H9 (cell line): ENCODE results near the gene CHURC1. TPM values are rescaled to one million over a fixed set of nuclear protein-coding genes. Genes with fewer than 3 reads are reported as not detected.

ENCODE experiments used
- DNase-seq: peaks from one replicate; pipeline ENCODE4 v3.0.0-alpha.2; 2017
- H2AFZ ChIP-seq: one replicate; pipeline ENCODE4 v1.6.1; 2013; ENCODE audit warnings: mild to moderate bottlenecking, low read length, control low read depth, moderate library complexity
- H2AK5ac ChIP-seq: 2 replicates; pipeline ENCODE4 v1.6.1; 2013; ENCODE audit warnings: low read length, control low read depth, mixed read lengths; ENCODE audit not compliant: insufficient read length
- H2BK120ac ChIP-seq: one replicate; pipeline ENCODE4 v1.6.1; 2013; ENCODE audit warnings: low read depth, mild to moderate bottlenecking, low read length, control low read depth, inconsistent platforms; ENCODE audit not compliant: poor library complexity, severe bottlenecking
- H2BK12ac ChIP-seq: 2 replicates; pipeline ENCODE4 v1.6.1; 2013; ENCODE audit warnings: low read length, control low read depth, mixed read lengths, low read depth; ENCODE audit not compliant: insufficient read length
- H2BK15ac ChIP-seq: 2 replicates; pipeline ENCODE4 v1.6.1; 2013; ENCODE audit warnings: low read depth, low read length, control low read depth
- H2BK20ac ChIP-seq: one replicate; pipeline ENCODE4 v1.6.1; 2013; ENCODE audit warnings: low read depth, mild to moderate bottlenecking, low read length, control low read depth, inconsistent platforms; ENCODE audit not compliant: poor library complexity, severe bottlenecking
- H2BK5ac ChIP-seq: 2 replicates; pipeline ENCODE4 v1.6.1; 2013; ENCODE audit warnings: low read length, control low read depth, mixed read lengths; ENCODE audit not compliant: insufficient read length
- H3K14ac ChIP-seq: 2 replicates; pipeline ENCODE4 v1.6.1; 2013; ENCODE audit warnings: low read length, control low read depth; ENCODE audit not compliant: insufficient read depth
- H3K18ac ChIP-seq: 2 replicates; pipeline ENCODE4 v1.6.1; 2013; ENCODE audit warnings: low read depth, mild to moderate bottlenecking, mixed read lengths, low read length, control low read depth; ENCODE audit not compliant: insufficient read length
- H3K23ac ChIP-seq: 2 replicates; pipeline ENCODE4 v1.6.1; 2013; ENCODE audit warnings: low read length, control low read depth, mixed read lengths, low read depth; ENCODE audit not compliant: insufficient read length
- H3K23me2 ChIP-seq: 2 replicates; pipeline ENCODE4 v1.6.1; 2013; ENCODE audit warnings: low read depth, mild to moderate bottlenecking, mixed read lengths, low read length, control low read depth; ENCODE audit not compliant: insufficient read length, poor library complexity, severe bottlenecking
- H3K27ac ChIP-seq: 2 replicates; pipeline ENCODE4 v1.5.1; 2013; ENCODE audit warnings: low read length, control low read depth, mixed read lengths, low read depth; ENCODE audit not compliant: insufficient read length
- H3K27me3 ChIP-seq: 2 replicates; pipeline ENCODE4 v1.6.1; 2013; ENCODE audit warnings: low read length, control low read depth, inconsistent platforms; ENCODE audit not compliant: insufficient read depth
- H3K4ac ChIP-seq: 2 replicates; pipeline ENCODE4 v1.6.1; 2013; ENCODE audit warnings: low read depth, mild to moderate bottlenecking, control low read depth, inconsistent platforms, low read length, moderate library complexity
- H3K4me1 ChIP-seq: 2 replicates; pipeline ENCODE4 v1.6.1; 2013; ENCODE audit warnings: low read length, control low read depth, inconsistent platforms; ENCODE audit not compliant: insufficient read depth
- H3K4me2 ChIP-seq: 2 replicates; pipeline ENCODE4 v1.6.1; 2013; ENCODE audit warnings: low read length, control low read depth, mixed read lengths; ENCODE audit not compliant: insufficient read length, insufficient read depth
- H3K56ac ChIP-seq: 2 replicates; pipeline ENCODE4 v1.6.1; 2013; ENCODE audit warnings: low read depth, mild to moderate bottlenecking, mixed read lengths, low read length, control low read depth; ENCODE audit not compliant: insufficient read length
- H3K79me1 ChIP-seq: 2 replicates; pipeline ENCODE4 v1.6.1; 2013; ENCODE audit warnings: low read depth, mild to moderate bottlenecking, moderate library complexity, low read length, control low read depth, inconsistent platforms; ENCODE audit not compliant: insufficient read depth, poor library complexity, severe bottlenecking
- H3K79me2 ChIP-seq: 2 replicates; pipeline ENCODE4 v1.6.1; 2013; ENCODE audit warnings: low read length, control low read depth, inconsistent platforms; ENCODE audit not compliant: insufficient read depth
- H3K9ac ChIP-seq: 2 replicates; pipeline ENCODE4 v1.6.1; 2013; ENCODE audit warnings: low read length, control low read depth, mixed read lengths; ENCODE audit not compliant: insufficient read length; ENCODE audit errors: extremely low read depth
- H3K9me3 ChIP-seq: one replicate; pipeline ENCODE4 v1.6.1; 2013; ENCODE audit warnings: low read depth, low read length, inconsistent platforms; ENCODE audit not compliant: control insufficient read depth
- H3T11ph ChIP-seq: one replicate; pipeline ENCODE4 v1.6.1; 2013; ENCODE audit warnings: mild to moderate bottlenecking, low read length, control low read depth, inconsistent platforms
- H4K20me1 ChIP-seq: one replicate; pipeline ENCODE4 v1.6.1; 2013; ENCODE audit not compliant: control insufficient read depth, insufficient read length, insufficient read depth
- H4K5ac ChIP-seq: 2 replicates; pipeline ENCODE4 v1.6.1; 2013; ENCODE audit warnings: low read depth, mild to moderate bottlenecking, mixed read lengths, low read length, control low read depth; ENCODE audit not compliant: insufficient read length
- H4K8ac ChIP-seq: replicated peaks from 2 replicates; pipeline ENCODE4 v1.6.1; 2013; ENCODE audit warnings: low read length, control low read depth, mixed read lengths, low read depth; ENCODE audit not compliant: insufficient read length
- H4K91ac ChIP-seq: 2 replicates; pipeline ENCODE4 v1.6.1; 2013; ENCODE audit warnings: low read depth, mild to moderate bottlenecking, moderate library complexity, mixed read lengths, low read length, control low read depth; ENCODE audit not compliant: insufficient read length
- H3K27ac Mint-ChIP-seq, 3 experiments: 2 replicates in 2 of 3; 3 replicates in 1 of 3; pipeline ENCODE4 v1.8.0; 2020 to 2021; ENCODE audit warnings: mixed read lengths in 3 of 3, mild to moderate bottlenecking in 1 of 3, moderate library complexity in 1 of 3
- H3K27me3 Mint-ChIP-seq: 2 replicates; pipeline ENCODE4 v1.8.0; 2021; ENCODE audit warnings: low read depth, mild to moderate bottlenecking, moderate library complexity, mixed read lengths
- H3K36me3 Mint-ChIP-seq, 3 experiments: 2 replicates in 2 of 3; 3 replicates in 1 of 3; pipeline ENCODE4 v1.8.0; 2020 to 2021; ENCODE audit warnings: low read depth in 3 of 3, mixed read lengths in 3 of 3; ENCODE audit not compliant: insufficient read depth in 1 of 3
- H3K4me1 Mint-ChIP-seq, 2 experiments: 2 replicates each; pipeline ENCODE4 v1.8.0; 2020; ENCODE audit warnings: mixed read lengths in 2 of 2
- H3K4me3 Mint-ChIP-seq, 2 experiments: 2 replicates in 1 of 2; 3 replicates in 1 of 2; pipeline ENCODE4 v1.8.0; 2020 to 2021; ENCODE audit warnings: mild to moderate bottlenecking in 2 of 2, mixed read lengths in 2 of 2, moderate library complexity in 1 of 2
- H3K9me3 Mint-ChIP-seq, 2 experiments: 2 replicates in 1 of 2; 3 replicates in 1 of 2; pipeline ENCODE4 v1.8.0; 2020; ENCODE audit warnings: mild to moderate bottlenecking in 2 of 2, mixed read lengths in 2 of 2, moderate library complexity in 1 of 2
- CTCF ChIP-seq: fragments of 200-600 bp; sonication (generic); conservative IDR thresholded peaks from 3 replicates; pipeline ENCODE4 v1.8.0; 2021; ENCODE audit warnings: antibody characterized with exemption, mild to moderate bottlenecking
- WGBS: extraction: QIAGEN DNeasy Blood & Tissue Kit; methylation state at CpG from one replicate; pipeline ENCODE4 v1.1.7; 2013; ENCODE audit warnings: missing lambda C conversion rate, low lambda C conversion rate, mixed read lengths; ENCODE audit not compliant: insufficient read length; ENCODE audit errors: extremely low coverage; 5-methylcytosine and 5-hydroxymethylcytosine counted together
- total RNA-seq: library from RNA; stranded (reverse); gene quantifications from 2 replicates; pipeline ENCODE4 v1.2.1, GENCODE V29; 2021

The CHURC1 gene
- total RNA-seq, 1 experiment from 2014 or later: 58.7 TPM

DNA sequence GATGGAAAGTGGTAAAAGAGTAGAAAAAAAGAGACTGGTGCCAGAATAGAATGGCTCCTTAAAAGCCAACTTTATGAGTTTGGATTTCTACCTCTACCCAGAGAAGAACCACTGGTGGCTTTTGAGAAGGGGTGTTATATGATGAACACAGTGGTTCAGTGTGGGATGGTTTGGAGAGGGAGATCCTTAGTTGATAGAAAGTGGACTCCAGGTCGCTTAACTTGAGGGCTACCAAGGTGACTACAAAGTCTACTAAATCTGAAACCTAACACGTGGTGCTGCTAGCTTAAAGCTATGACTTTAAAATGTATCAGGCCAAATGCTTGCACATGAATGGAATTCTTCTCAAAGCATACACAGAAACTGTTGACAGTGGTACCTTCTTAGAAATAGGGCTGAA, 42.9 kb upstream of the CHURC1 start:
- Mint-ChIP-seq H3K27ac (no peak overlapping the region), H3K27me3 (peaks cover 33% of the 10 kb centered on the region), H3K4me1 (peaks cover 1 to 2% of the 10 kb centered on the region in 2 experiments), H3K4me3 (no peak overlapping the region), H3K9me3 (peaks cover 0 to 3% of the 10 kb centered on the region in 2 experiments; a peak in 2 of 5 replicates), H3K36me3 (no peaks in the 10 kb centered on the region; a peak in 1 of 7 replicates)
- Histone ChIP-seq H2BK20ac (no peak overlapping the region), H2BK15ac (no peak overlapping the region), H4K5ac (no peak overlapping the region), H4K20me1 (no peaks in the 10 kb centered on the region), H3K14ac (no peak overlapping the region), H3K79me2 (no peaks in the 10 kb centered on the region), H3K9ac (no peak overlapping the region), H3K23me2 (no peaks in the 10 kb centered on the region), H3K4me2 (no peak overlapping the region), H3K4ac (no peak overlapping the region), H2AK5ac (no peak overlapping the region), H3K4me1 (no peaks in the 10 kb centered on the region), H4K91ac (no peak overlapping the region), H3K56ac (no peak overlapping the region), H2BK120ac (no peak overlapping the region), H3K27ac (no peak overlapping the region), H3K27me3 (no peaks in the 10 kb centered on the region), H2AFZ (no peak overlapping the region), H2BK12ac (no peak overlapping the region), H3T11ph (no peak overlapping the region), H3K9me3 (no peaks in the 10 kb centered on the region), H3K23ac (no peak overlapping the region), H2BK5ac (no peak overlapping the region), H3K79me1 (no peaks in the 10 kb centered on the region), H3K18ac (no peak overlapping the region), H4K8ac (no peak overlapping the region)
- TF ChIP-seq CTCF: no peak
- WGBS: no CpG with 5 or more reads among the region's 2 CpGs
- DNase-seq: no peak
